MM.1S (cell line): ENCODE measurements around the gene GTPBP3.

Experiments
- EZH2 ChIP-seq: fragments of 300-600 bp; sonication (generic); optimal IDR thresholded peaks from 2 replicates; pipeline ENCODE3; 2017; ENCODE audit warnings: low read depth, mild to moderate bottlenecking, antibody characterized with exemption, low read length, mixed read lengths
- EZH2phosphoT487 ChIP-seq: fragments of 300-600 bp; sonication (generic); IDR thresholded peaks from 2 replicates; pipeline ENCODE4 v1.6.1; 2018; ENCODE audit warnings: antibody characterized with exemption, low read length
- TF ChIP-seq, protein P1 (sequence below): fragments of 300-600 bp; sonication (generic); IDR thresholded peaks from 2 replicates; pipeline ENCODE4 v1.5.1; 2016; ENCODE audit warnings: antibody characterized with exemption, low read length, mixed read lengths

- TF ChIP-seq EZH2: no peak
- TF ChIP-seq, protein P1, sequence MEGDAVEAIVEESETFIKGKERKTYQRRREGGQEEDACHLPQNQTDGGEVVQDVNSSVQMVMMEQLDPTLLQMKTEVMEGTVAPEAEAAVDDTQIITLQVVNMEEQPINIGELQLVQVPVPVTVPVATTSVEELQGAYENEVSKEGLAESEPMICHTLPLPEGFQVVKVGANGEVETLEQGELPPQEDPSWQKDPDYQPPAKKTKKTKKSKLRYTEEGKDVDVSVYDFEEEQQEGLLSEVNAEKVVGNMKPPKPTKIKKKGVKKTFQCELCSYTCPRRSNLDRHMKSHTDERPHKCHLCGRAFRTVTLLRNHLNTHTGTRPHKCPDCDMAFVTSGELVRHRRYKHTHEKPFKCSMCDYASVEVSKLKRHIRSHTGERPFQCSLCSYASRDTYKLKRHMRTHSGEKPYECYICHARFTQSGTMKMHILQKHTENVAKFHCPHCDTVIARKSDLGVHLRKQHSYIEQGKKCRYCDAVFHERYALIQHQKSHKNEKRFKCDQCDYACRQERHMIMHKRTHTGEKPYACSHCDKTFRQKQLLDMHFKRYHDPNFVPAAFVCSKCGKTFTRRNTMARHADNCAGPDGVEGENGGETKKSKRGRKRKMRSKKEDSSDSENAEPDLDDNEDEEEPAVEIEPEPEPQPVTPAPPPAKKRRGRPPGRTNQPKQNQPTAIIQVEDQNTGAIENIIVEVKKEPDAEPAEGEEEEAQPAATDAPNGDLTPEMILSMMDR: no peak
- TF ChIP-seq EZH2phosphoT487: no peak
These were observed 3.6 kb downstream of the GTPBP3 start for GRCh38 chr19:17340871-17341357.
